CD4-positive, alpha-beta T cell treated with Interleukin-6 for 4 hours (primary cell): ENCODE data around the gene NFATC3.

ENCODE experiments used
- DNase-seq: peaks from one replicate; pipeline ENCODE4 v3.0.0-alpha.2; 2020; ENCODE audit warnings: mixed read lengths

Gene NFATC3

GRCh38 chr16:68252383-68252782 lies 167.2 kb downstream of the NFATC3 start:
- no peak for DNase-seq

- DNase-seq, result no peak
Measured at GRCh38 chr16:68253721-68254120, 168.6 kb downstream of the NFATC3 start.

- no peak for DNase-seq
Measured at GRCh38 chr16:68255712-68256111, 170.5 kb downstream of the NFATC3 start.

GRCh38 chr16:68257251-68257905 lies 172.2 kb downstream of the NFATC3 start:
- peak; percentile 52 for DNase-seq

- no peak for DNase-seq
Measured at GRCh38 chr16:68257906-68258800, 173.0 kb downstream of the NFATC3 start.

- no peak for DNase-seq
Measured at GRCh38 chr16:68259007-68259825, 174.0 kb downstream of the NFATC3 start.

- DNase-seq, result no peak
Measured at GRCh38 chr16:68263559-68264127, 178.5 kb downstream of the NFATC3 start.

- peak; percentile 88 for DNase-seq
Measured at GRCh38 chr16:68264128-68265077, 179.2 kb downstream of the NFATC3 start, which contains the start of gene SLC7A6. SLC7A6 (plus strand) TSS chr16:68264526; CDS start chr16:68274727, 10,201 bp downstream.

GRCh38 chr16:68265078-68265920 lies 180.1 kb downstream of the NFATC3 start:
- DNase-seq, result peak; percentile 67

- DNase-seq, result no peak
Measured at GRCh38 chr16:68267612-68268405, 182.6 kb downstream of the NFATC3 start.

- no peak for DNase-seq
Measured at GRCh38 chr16:68269793-68270192, 184.6 kb downstream of the NFATC3 start.

GRCh38 chr16:68270353-68270752 lies 185.2 kb downstream of the NFATC3 start:
- no peak for DNase-seq

- peak; percentile 85 for DNase-seq
Measured at GRCh38 chr16:68272507-68273209, 187.5 kb downstream of the NFATC3 start.

- no peak for DNase-seq
Measured at GRCh38 chr16:68273459-68273858, 188.3 kb downstream of the NFATC3 start.

GRCh38 chr16:68273896-68274295 lies 188.7 kb downstream of the NFATC3 start:
- DNase-seq, result peak; percentile 38

- no peak for DNase-seq
Measured at GRCh38 chr16:68274441-68274840, 189.3 kb downstream of the NFATC3 start.

GRCh38 chr16:68275611-68276191 lies 190.5 kb downstream of the NFATC3 start:
- peak; percentile 71 for DNase-seq

- DNase-seq, result no peak
Measured at GRCh38 chr16:68276223-68276622, 191.1 kb downstream of the NFATC3 start.
